Thymus (tissue), 11 donors: ENCODE measurements around the gene MRE11. TPM values are rescaled to one million over a fixed set of nuclear protein-coding genes. Genes with fewer than 3 reads are reported as not detected.

Experiments
- DNase-seq, 9 donors: peaks; one replicate each; pipeline ENCODE4 v3.0.0-alpha.2; 2013; ENCODE audit warnings: low spot score in 9 of 9, low read depth in 6 of 9, missing footprints in 1 of 9
- H3K27ac ChIP-seq, 2 donors: one replicate each; pipeline ENCODE4 v1.5.1; 2013; ENCODE audit warnings: control low read depth in 1 of 2, low read depth in 1 of 2, low read length in 1 of 2, mild to moderate bottlenecking in 1 of 2, moderate library complexity in 1 of 2
- H3K27me3 ChIP-seq, 2 donors: one replicate each; pipeline ENCODE4 v1.5.1; 2013; ENCODE audit warnings: low read length in 1 of 2; ENCODE audit not compliant: control insufficient read depth in 2 of 2, insufficient read depth in 1 of 2
- H3K36me3 ChIP-seq, 2 donors: one replicate each; pipeline ENCODE4 v1.5.1; 2013; ENCODE audit warnings: low read length in 1 of 2, mild to moderate bottlenecking in 1 of 2, moderate library complexity in 1 of 2; ENCODE audit not compliant: control insufficient read depth in 2 of 2, insufficient read depth in 2 of 2
- H3K4me1 ChIP-seq, 2 donors: one replicate each; pipeline ENCODE4 v1.5.1; 2013; ENCODE audit warnings: low read length in 2 of 2; ENCODE audit not compliant: control insufficient read depth in 2 of 2, insufficient read depth in 2 of 2
- H3K4me3 ChIP-seq, 2 donors: one replicate each; pipeline ENCODE4 v1.5.1; 2013; ENCODE audit warnings: low read length in 2 of 2, control low read depth in 1 of 2, mild to moderate bottlenecking in 1 of 2
- H3K9me3 ChIP-seq, 2 donors: one replicate each; pipeline ENCODE4 v1.5.1; 2013; ENCODE audit warnings: low read length in 1 of 2, mild to moderate bottlenecking in 1 of 2; ENCODE audit not compliant: control insufficient read depth in 2 of 2, insufficient read depth in 1 of 2
- WGBS: extraction: QIAGEN DNeasy Blood & Tissue Kit; methylation state at CpG from one replicate; pipeline ENCODE4 v1.1.7; 2013; 5-methylcytosine and 5-hydroxymethylcytosine counted together
- polyA plus RNA-seq: library from polyadenylated mRNA; stranded (reverse); fragments of 200-250 nt; gene quantifications from one replicate; pipeline ENCODE4 v1.2.3, GENCODE V29; 2013
- total RNA-seq: library from RNA; stranded (reverse); fragments of 120-200 nt; gene quantifications from one replicate; pipeline ENCODE4 v1.2.4, GENCODE V29; 2013
- donor health status: healthy.

The MRE11 gene
- total and polyA plus RNA-seq, 2 donors, result 11.7 to 26.8 TPM

- Histone ChIP-seq H3K36me3 (peaks cover 13 to 49% of the 10 kb centered on the region in 2 donors), H3K27me3 (no peaks in the 10 kb centered on the region), H3K4me1 (peaks cover 4 to 10% of the 10 kb centered on the region in 2 donors), H3K4me3 (no peak overlapping the region), H3K27ac (peak overlapping the region in 1 of 2 donors; percentile 52), H3K9me3 (no peaks in the 10 kb centered on the region)
- WGBS, result 9% methylated on average over 2 of the region's 2 CpGs
- DNase-seq, result peak in 4 of 9 donors; percentile 9 to 57 (median 16)
These were observed 16.0 kb downstream of the MRE11 start for GRCh38 chr11:94477624-94478023.

- peak in 5 of 9 donors; percentile 33 to 79 (median 45) for DNase-seq
- H3K9me3 ChIP-seq, result no peaks in the 10 kb centered on the region
- no peak overlapping the region for H3K4me3 ChIP-seq
- 96% methylated on average over 3 of the region's 3 CpGs for WGBS
- H3K4me1 ChIP-seq, result peaks cover 4 to 10% of the 10 kb centered on the region in 2 donors
- H3K27me3 ChIP-seq, result no peaks in the 10 kb centered on the region
- no peak overlapping the region for H3K27ac ChIP-seq
- peaks cover 3 to 41% of the 10 kb centered on the region in 2 donors for H3K36me3 ChIP-seq
These were observed 20.5 kb downstream of the MRE11 start for GRCh38 chr11:94472916-94473799.

GRCh38 chr11:94469416-94469815 lies 24.2 kb downstream of the MRE11 start:
- H3K9me3 ChIP-seq, result no peaks in the 10 kb centered on the region
- peaks cover 0 to 3% of the 10 kb centered on the region in 2 donors for H3K4me1 ChIP-seq
- no peak overlapping the region for H3K27ac ChIP-seq
- H3K4me3 ChIP-seq, result no peak overlapping the region
- H3K27me3 ChIP-seq, result no peaks in the 10 kb centered on the region
- 95% methylated on average over 2 of the region's 2 CpGs for WGBS
- DNase-seq, result no peak
- H3K36me3 ChIP-seq, result peaks cover 10 to 33% of the 10 kb centered on the region in 2 donors

- no peaks in the 10 kb centered on the region for H3K4me1 ChIP-seq
- no peak for DNase-seq
- H3K9me3 ChIP-seq, result no peaks in the 10 kb centered on the region
- peaks cover 4 to 21% of the 10 kb centered on the region in 2 donors for H3K36me3 ChIP-seq
- no peaks in the 10 kb centered on the region for H3K27me3 ChIP-seq
- no peak overlapping the region for H3K27ac ChIP-seq
- H3K4me3 ChIP-seq, result no peak overlapping the region
- WGBS, result 96% methylated on average over 2 of the region's 2 CpGs
These were observed 34.1 kb downstream of the MRE11 start for GRCh38 chr11:94459576-94459975.

- no peaks in the 10 kb centered on the region for H3K9me3 ChIP-seq
- WGBS, result 93% methylated on average over 4 of the region's 4 CpGs
- no peak for DNase-seq
- H3K4me3 ChIP-seq, result no peak overlapping the region
- H3K36me3 ChIP-seq, result peaks cover 4 to 21% of the 10 kb centered on the region in 2 donors
- H3K27me3 ChIP-seq, result no peaks in the 10 kb centered on the region
- H3K27ac ChIP-seq, result no peak overlapping the region
- no peaks in the 10 kb centered on the region for H3K4me1 ChIP-seq
These were observed 36.3 kb downstream of the MRE11 start for GRCh38 chr11:94457118-94458029.

- no peaks in the 10 kb centered on the region for H3K4me1 ChIP-seq
- DNase-seq, result no peak
- no peak overlapping the region for H3K27ac ChIP-seq
- H3K9me3 ChIP-seq, result no peaks in the 10 kb centered on the region
- 97% methylated on average over 1 of the region's 1 CpG for WGBS
- no peaks in the 10 kb centered on the region for H3K27me3 ChIP-seq
- peaks cover 0 to 13% of the 10 kb centered on the region in 2 donors for H3K36me3 ChIP-seq
- H3K4me3 ChIP-seq, result no peak overlapping the region
These were observed 37.8 kb downstream of the MRE11 start for GRCh38 chr11:94455861-94456260.

- no peak overlapping the region for H3K4me3 ChIP-seq
- H3K27ac ChIP-seq, result no peak overlapping the region
- no peaks in the 10 kb centered on the region for H3K27me3 ChIP-seq
- H3K36me3 ChIP-seq, result peaks cover 0 to 6% of the 10 kb centered on the region in 2 donors
- whole genome bisulfite sequencing, result 97% methylated on average over 2 of the region's 2 CpGs
- no peak for DNase-seq
- no peaks in the 10 kb centered on the region for H3K9me3 ChIP-seq
- H3K4me1 ChIP-seq, result no peaks in the 10 kb centered on the region
These were observed 39.3 kb downstream of the MRE11 start for GRCh38 chr11:94454301-94454700.

- no peak for DNase-seq
- H3K27me3 ChIP-seq, result no peaks in the 10 kb centered on the region
- no peak overlapping the region for H3K4me3 ChIP-seq
- H3K27ac ChIP-seq, result no peak overlapping the region
- 100% methylated on average over 2 of the region's 2 CpGs for WGBS
- H3K36me3 ChIP-seq, result peaks cover 0 to 6% of the 10 kb centered on the region in 2 donors
- no peaks in the 10 kb centered on the region for H3K4me1 ChIP-seq
- H3K9me3 ChIP-seq, result no peaks in the 10 kb centered on the region
These were observed 40.7 kb downstream of the MRE11 start for GRCh38 chr11:94452988-94453387.

GRCh38 chr11:94450048-94450447 lies 43.6 kb downstream of the MRE11 start:
- H3K4me1 ChIP-seq, result no peaks in the 10 kb centered on the region
- WGBS, result 96% methylated on average over 3 of the region's 3 CpGs
- no peak overlapping the region for H3K27ac ChIP-seq
- no peak for DNase-seq
- H3K9me3 ChIP-seq, result no peaks in the 10 kb centered on the region
- H3K36me3 ChIP-seq, result peaks cover 7 to 26% of the 10 kb centered on the region in 2 donors
- H3K27me3 ChIP-seq, result no peaks in the 10 kb centered on the region
- H3K4me3 ChIP-seq, result no peak overlapping the region
